Measurements from ENCODE around the gene RCAN2.

- TF ChIP-seq CTCF (conservative IDR thresholded peaks at IDR 0.05; ENCODE audit: low read depth in 2 of 2) = no peak
- no peak for TF ChIP-seq CREB1 (CRISPR knock-in tag; IDR thresholded peaks at IDR 0.05; ENCODE audit: low read depth)
These were observed at the start of gene RCAN2 for GRCh38 chr6:46491201-46491627.
